HS-27A (cell line): Measurements from ENCODE around the gene KLK3.
"Not testable (repeated sequence)": the region's sequence is repeated elsewhere in the genome, so short reads cannot be mapped to it uniquely, and the experiment has no call there.

Experiments used
- DNase-seq: peaks from one replicate; pipeline ENCODE4 v3.0.0-alpha.2; 2012; ENCODE audit warnings: low read depth, missing footprints

KLK3 gene

GRCh38 chr19:50854636-50855410 lies at the start of gene KLK3:
Gene KLK3, plus strand, starts transcription at chr19:50854915. Its CDS starts 41 bp downstream, at chr19:50854956.
- no peak for DNase-seq

GRCh38 chr19:50808856-50809255 lies 45.9 kb upstream of the KLK3 start:
- DNase-seq: no peak

GRCh38 chr19:50811622-50812238 lies 43.0 kb upstream of the KLK3 start:
- DNase-seq: not testable (repeated sequence)

GRCh38 chr19:50812474-50812873 lies 42.2 kb upstream of the KLK3 start:
- no peak for DNase-seq

GRCh38 chr19:50814883-50815282 lies 39.8 kb upstream of the KLK3 start:
- DNase-seq: no peak

GRCh38 chr19:50815439-50815838 lies 39.3 kb upstream of the KLK3 start:
- no peak for DNase-seq

- DNase-seq: no peak
Measured at GRCh38 chr19:50817941-50818858, 36.5 kb upstream of the KLK3 start.

- no peak for DNase-seq
Measured at GRCh38 chr19:50818859-50819472, 35.7 kb upstream of the KLK3 start.

GRCh38 chr19:50819636-50820035 lies 35.1 kb upstream of the KLK3 start:
- DNase-seq: no peak

GRCh38 chr19:50820086-50820485 lies 34.6 kb upstream of the KLK3 start:
- no peak for DNase-seq

GRCh38 chr19:50820549-50821247 lies 34.0 kb upstream of the KLK3 start:
- DNase-seq: no peak

GRCh38 chr19:50821248-50821612 lies 33.5 kb upstream of the KLK3 start:
- no peak for DNase-seq

- no peak for DNase-seq
Measured at GRCh38 chr19:50821622-50822021, 33.1 kb upstream of the KLK3 start.

GRCh38 chr19:50822661-50823208 lies 32.0 kb upstream of the KLK3 start:
- DNase-seq: no peak

- no peak for DNase-seq
Measured at GRCh38 chr19:50823389-50824042, 31.2 kb upstream of the KLK3 start, which contains the start of gene KLK1. Gene KLK1, minus strand, starts transcription at chr19:50823787. Its CDS starts 39 bp downstream, at chr19:50823748.

GRCh38 chr19:50826492-50827240 lies 28.0 kb upstream of the KLK3 start:
- no peak for DNase-seq

GRCh38 chr19:50827476-50827875 lies 27.2 kb upstream of the KLK3 start:
- DNase-seq: no peak

- no peak for DNase-seq
Measured at GRCh38 chr19:50829801-50830200, 24.9 kb upstream of the KLK3 start.

- no peak for DNase-seq
Measured at GRCh38 chr19:50830266-50831025, 24.3 kb upstream of the KLK3 start.
